Measurements from ENCODE around the gene APBB1. TPM values are rescaled to one million over a fixed set of nuclear protein-coding genes. Genes with fewer than 3 reads are reported as not detected.
A peak's percentile ranks its signal among the peaks of the same experiment; 100 is the strongest.

Gene APBB1
- total RNA-seq: 26.6 and 29.2 TPM in 2 replicates

GRCh38 chr11:6419009-6419631, at the start of gene APBB1:
APBB1 (minus strand) TSS chr11:6419094; CDS start chr11:6411347, 7,747 bp downstream.
- peak; percentile 64 to 70 for DNase-seq (ENCODE audit: low read depth in 2 of 2)

- no peak for DNase-seq (ENCODE audit: low read depth in 2 of 2)
Measured at GRCh38 chr11:6459099-6459450, 40.2 kb upstream of the APBB1 start.

- DNase-seq (ENCODE audit: low read depth in 2 of 2): no peak
Measured at GRCh38 chr11:6458352-6459098, 39.6 kb upstream of the APBB1 start.

GRCh38 chr11:6457581-6458320, 38.9 kb upstream of the APBB1 start:
- no peak for DNase-seq (ENCODE audit: low read depth in 2 of 2)

GRCh38 chr11:6456361-6457073, 37.6 kb upstream of the APBB1 start:
- no peak for DNase-seq (ENCODE audit: low read depth in 2 of 2)

GRCh38 chr11:6455070-6455469, 36.2 kb upstream of the APBB1 start:
- no peak for DNase-seq (ENCODE audit: low read depth in 2 of 2)

GRCh38 chr11:6453152-6453551, 34.3 kb upstream of the APBB1 start:
- no peak for DNase-seq (ENCODE audit: low read depth in 2 of 2)

GRCh38 chr11:6452219-6452618, 33.3 kb upstream of the APBB1 start:
- no peak for DNase-seq (ENCODE audit: low read depth in 2 of 2)

- no peak for DNase-seq (ENCODE audit: low read depth in 2 of 2)
Measured at GRCh38 chr11:6448574-6448973, 29.7 kb upstream of the APBB1 start.

- DNase-seq (ENCODE audit: low read depth in 2 of 2): peak; percentile 58 to 67
Measured at GRCh38 chr11:6443269-6444003, 24.5 kb upstream of the APBB1 start.

GRCh38 chr11:6442441-6442840, 23.5 kb upstream of the APBB1 start:
- no peak for DNase-seq (ENCODE audit: low read depth in 2 of 2)

GRCh38 chr11:6440906-6441358, 22.0 kb upstream of the APBB1 start, which contains the start of gene HPX:
HPX (minus strand) TSS chr11:6440987; CDS start chr11:6440963, 24 bp downstream.
- DNase-seq (ENCODE audit: low read depth in 2 of 2): no peak

- DNase-seq (ENCODE audit: low read depth in 2 of 2): peak; percentile 73 to 83
Measured at GRCh38 chr11:6438979-6439571, 20.2 kb upstream of the APBB1 start.

GRCh38 chr11:6437993-6438392, 19.1 kb upstream of the APBB1 start:
- no peak for DNase-seq (ENCODE audit: low read depth in 2 of 2)

GRCh38 chr11:6437423-6437822, 18.5 kb upstream of the APBB1 start:
- no peak for DNase-seq (ENCODE audit: low read depth in 2 of 2)

GRCh38 chr11:6433998-6434660, 15.2 kb upstream of the APBB1 start:
- no peak for DNase-seq (ENCODE audit: low read depth in 2 of 2)

- no peak for DNase-seq (ENCODE audit: low read depth in 2 of 2)
Measured at GRCh38 chr11:6431861-6432260, 13.0 kb upstream of the APBB1 start.

- no peak for DNase-seq (ENCODE audit: low read depth in 2 of 2)
Measured at GRCh38 chr11:6427516-6427915, 8.6 kb upstream of the APBB1 start.

- DNase-seq (ENCODE audit: low read depth in 2 of 2): no peak
Measured at GRCh38 chr11:6420677-6421076, 1.8 kb upstream of the APBB1 start.

GRCh38 chr11:6418557-6419008, 311 bp downstream of the APBB1 start:
- DNase-seq (ENCODE audit: low read depth in 2 of 2): peak in 1 of 2 donors; percentile 2
